HepG2 (cell line): ENCODE measurements around the gene TBC1D24. TPM values are rescaled to one million over a fixed set of nuclear protein-coding genes. Genes with fewer than 3 reads are reported as not detected.

Experiments used
- ATM ChIP-seq: fragments of 450-650 bp; IDR thresholded peaks from 2 replicates; pipeline ENCODE4 v1.7.1; 2017; ENCODE audit warnings: mild to moderate bottlenecking, borderline replicate concordance
- BORCS8-MEF2B ChIP-seq: sonication (generic); formaldehyde crosslinking; IDR thresholded peaks from 2 replicates; pipeline ENCODE4 v1.8.0; 2022; ENCODE audit warnings: mild to moderate bottlenecking, missing genetic modification reagents
- CAMTA2 ChIP-seq: sonication (generic); formaldehyde crosslinking; IDR thresholded peaks from 2 replicates; pipeline ENCODE4 v1.4.0; 2020; ENCODE audit warnings: mild to moderate bottlenecking, missing genetic modification reagents, borderline replicate concordance
- CENPX ChIP-seq: sonication (generic); formaldehyde crosslinking; IDR thresholded peaks from 2 replicates; pipeline ENCODE4 v1.9.0; 2021; ENCODE audit warnings: mild to moderate bottlenecking, missing genetic modification reagents, moderate library complexity
- ETV5 ChIP-seq: IDR thresholded peaks from 2 replicates; pipeline ENCODE4 v1.6.1; 2018; ENCODE audit warnings: missing biosample characterization, missing genetic modification reagents, inconsistent platforms, borderline replicate concordance
- KAT7 ChIP-seq: IDR thresholded peaks from 2 replicates; pipeline ENCODE4 v1.6.1; 2018; ENCODE audit warnings: borderline replicate concordance, missing compliant biosample characterization
- KLF15 ChIP-seq: sonication (generic); formaldehyde crosslinking; IDR thresholded peaks from 2 replicates; pipeline ENCODE4 v1.8.1; 2023; ENCODE audit warnings: borderline replicate concordance, mild to moderate bottlenecking, inconsistent platforms, missing genetic modification reagents, mixed read lengths
- MED13 ChIP-seq: sonication (generic); formaldehyde crosslinking; IDR thresholded peaks from 2 replicates; pipeline ENCODE4 v1.5.0; 2020; ENCODE audit warnings: missing genetic modification reagents
- NFIB ChIP-seq: sonication (generic); formaldehyde crosslinking; IDR thresholded peaks from 2 replicates; pipeline ENCODE4 v1.9.0; 2021; ENCODE audit warnings: missing genetic modification reagents, mild to moderate bottlenecking, borderline replicate concordance
- RELA ChIP-seq: sonication (generic); formaldehyde crosslinking; IDR thresholded peaks from 2 replicates; pipeline ENCODE4 v1.4.0; 2020; ENCODE audit warnings: missing genetic modification reagents
- TGIF2 ChIP-seq: IDR thresholded peaks from 2 replicates; pipeline ENCODE4 v1.6.1; 2016; ENCODE audit warnings: control low read depth, missing compliant biosample characterization
- ZBTB39 ChIP-seq: sonication (generic); formaldehyde crosslinking; IDR thresholded peaks from 2 replicates; pipeline ENCODE4 v1.5.0; 2020; ENCODE audit warnings: missing genetic modification reagents
- ZKSCAN1 ChIP-seq: fragments of 150-350 bp; IDR thresholded peaks from 2 replicates; pipeline ENCODE4 v1.6.1; 2014; ENCODE audit warnings: low read length
- ZMAT5 ChIP-seq: sonication (generic); formaldehyde crosslinking; IDR thresholded peaks from 2 replicates; pipeline ENCODE4 v1.5.0; 2020; ENCODE audit warnings: mild to moderate bottlenecking, low read depth, missing genetic modification reagents, borderline replicate concordance
- ZNF282 ChIP-seq: fragments of 450-650 bp; IDR thresholded peaks from 2 replicates; pipeline ENCODE4 v1.6.1; 2018; ENCODE audit not compliant: partially characterized antibody
- ZNF350 ChIP-seq: sonication (generic); formaldehyde crosslinking; IDR thresholded peaks from 2 replicates; pipeline ENCODE4 v1.4.0; 2020; ENCODE audit warnings: mild to moderate bottlenecking, low read depth, missing genetic modification reagents, borderline replicate concordance
- ZNF484 ChIP-seq: sonication (generic); formaldehyde crosslinking; IDR thresholded peaks from 2 replicates; pipeline ENCODE4 v1.5.1; 2020; ENCODE audit warnings: mild to moderate bottlenecking, low read depth, missing genetic modification reagents, borderline replicate concordance
- ZNF589 ChIP-seq: sonication (generic); formaldehyde crosslinking; conservative IDR thresholded peaks from 2 replicates; pipeline ENCODE4 v1.8.0; 2022; ENCODE audit warnings: mild to moderate bottlenecking, moderate library complexity, missing genetic modification reagents
- ZNF792 ChIP-seq: IDR thresholded peaks from 2 replicates; pipeline ENCODE4 v1.6.1; 2016
- polyA plus RNA-seq, 8 experiments: library from polyadenylated mRNA; depleted of rRNA in 3 of 8; stranded (reverse) in 7 of 8; unstranded in 1 of 8; fragments of >200 nt; fragmentation: Illumina TruSeq in 4 of 8; extraction: Trizol in 4 of 8; gene quantifications; 2 replicates each; pipeline versions ENCODE4 v1.2.1 to v1.2.3, GENCODE V29; 2011 to 2016; ENCODE audit warnings: low read depth in 4 of 8, missing spikeins in 1 of 8, mixed read lengths in 1 of 8; ENCODE audit not compliant: insufficient read depth in 1 of 8
- total RNA-seq, 5 experiments: library from RNA; depleted of rRNA; stranded (reverse); fragments of >200 nt; fragmentation: Illumina TruSeq; extraction: Trizol; gene quantifications; 2 replicates each; pipeline ENCODE4 v1.2.3, GENCODE V29; 2016; ENCODE audit warnings: low read depth in 1 of 5
- TF ChIP-seq, protein P1 (sequence below): sonication (generic); formaldehyde crosslinking; conservative IDR thresholded peaks from 2 replicates; pipeline ENCODE4 v1.8.0; 2022; ENCODE audit warnings: low read depth, missing genetic modification reagents
- TF ChIP-seq, protein P2 (sequence below): sonication (generic); formaldehyde crosslinking; IDR thresholded peaks from 2 replicates; pipeline ENCODE4 v1.8.1; 2023; ENCODE audit warnings: mild to moderate bottlenecking, inconsistent platforms, moderate library complexity, missing genetic modification reagents, borderline replicate concordance
- TF ChIP-seq, protein P3 (sequence below): IDR thresholded peaks from 2 replicates; pipeline ENCODE4 v1.6.1; 2016; ENCODE audit warnings: control low read depth
- TF ChIP-seq, protein P4 (sequence below): sonication (generic); formaldehyde crosslinking; IDR thresholded peaks from 2 replicates; pipeline ENCODE4 v1.8.1; 2023; ENCODE audit warnings: mild to moderate bottlenecking, moderate library complexity, missing genetic modification reagents

Gene TBC1D24
- total and polyA plus RNA-seq, 2 of the 13 experiments (the other 11 are each of a cell fraction or from before 2014, with no cell fraction given): 7.7 to 13.7 TPM

DNA sequence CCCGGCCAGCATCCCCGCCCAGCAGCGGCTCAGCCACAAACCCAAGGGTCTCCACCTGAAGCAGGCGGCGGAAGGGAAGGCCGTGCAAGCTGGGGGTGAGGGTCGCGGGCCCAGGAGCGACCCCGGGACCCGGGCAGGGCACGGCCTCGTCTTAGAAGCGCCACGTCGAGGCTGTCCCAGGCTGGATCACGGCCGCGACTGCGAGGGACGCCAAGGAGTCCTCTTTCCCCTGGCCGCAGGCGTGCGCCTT, 46.2 kb upstream of the TBC1D24 start (continued):
- TF ChIP-seq BORCS8-MEF2B (peak; percentile 25; the same call in 1 of the 2 replicates), ZNF484 (0 out of 2 replicates have a peak, but pooled peaks have one; percentile 43), CAMTA2 (CRISPR knock-in tag) (no peak), ZBTB39 (CRISPR knock-in tag) (no peak), ETV5 (CRISPR knock-in tag) (no peak), NFIB (no peak), KLF15 (CRISPR knock-in tag) (no peak), MED13 (CRISPR knock-in tag) (no peak), ZKSCAN1 (no peak), ZNF792 (CRISPR knock-in tag) (0 out of 2 replicates have a peak, but pooled peaks have one; percentile 1), KAT7 (CRISPR knock-in tag) (no peak), RELA (CRISPR knock-in tag) (no peak), ATM (no peak), TGIF2 (CRISPR knock-in tag) (no peak), CENPX (no peak), ZNF589 (no peak), ZNF282 (no peak), ZMAT5 (CRISPR knock-in tag) (no peak), ZNF350 (0 out of 2 replicates have a peak, but pooled peaks have one; percentile 62)
- TF ChIP-seq, protein P1, sequence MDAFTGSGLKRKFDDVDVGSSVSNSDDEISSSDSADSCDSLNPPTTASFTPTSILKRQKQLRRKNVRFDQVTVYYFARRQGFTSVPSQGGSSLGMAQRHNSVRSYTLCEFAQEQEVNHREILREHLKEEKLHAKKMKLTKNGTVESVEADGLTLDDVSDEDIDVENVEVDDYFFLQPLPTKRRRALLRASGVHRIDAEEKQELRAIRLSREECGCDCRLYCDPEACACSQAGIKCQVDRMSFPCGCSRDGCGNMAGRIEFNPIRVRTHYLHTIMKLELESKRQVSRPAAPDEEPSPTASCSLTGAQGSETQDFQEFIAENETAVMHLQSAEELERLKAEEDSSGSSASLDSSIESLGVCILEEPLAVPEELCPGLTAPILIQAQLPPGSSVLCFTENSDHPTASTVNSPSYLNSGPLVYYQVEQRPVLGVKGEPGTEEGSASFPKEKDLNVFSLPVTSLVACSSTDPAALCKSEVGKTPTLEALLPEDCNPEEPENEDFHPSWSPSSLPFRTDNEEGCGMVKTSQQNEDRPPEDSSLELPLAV (CRISPR knock-in tag): no peak
- TF ChIP-seq, protein P2, sequence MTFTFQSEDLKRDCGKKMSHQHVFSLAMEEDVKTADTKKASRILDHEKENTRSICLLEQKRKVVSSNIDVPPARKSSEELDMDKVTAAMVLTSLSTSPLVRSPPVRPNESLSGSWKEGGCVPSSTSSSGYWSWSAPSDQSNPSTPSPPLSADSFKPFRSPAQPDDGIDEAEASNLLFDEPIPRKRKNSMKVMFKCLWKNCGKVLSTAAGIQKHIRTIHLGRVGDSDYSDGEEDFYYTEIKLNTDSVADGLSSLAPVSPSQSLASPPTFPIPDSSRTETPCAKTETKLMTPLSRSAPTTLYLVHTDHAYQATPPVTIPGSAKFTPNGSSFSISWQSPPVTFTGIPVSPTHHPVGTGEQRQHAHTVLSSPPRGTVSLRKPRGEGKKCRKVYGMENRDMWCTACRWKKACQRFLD (CRISPR knock-in tag): no peak
- TF ChIP-seq, protein P3, sequence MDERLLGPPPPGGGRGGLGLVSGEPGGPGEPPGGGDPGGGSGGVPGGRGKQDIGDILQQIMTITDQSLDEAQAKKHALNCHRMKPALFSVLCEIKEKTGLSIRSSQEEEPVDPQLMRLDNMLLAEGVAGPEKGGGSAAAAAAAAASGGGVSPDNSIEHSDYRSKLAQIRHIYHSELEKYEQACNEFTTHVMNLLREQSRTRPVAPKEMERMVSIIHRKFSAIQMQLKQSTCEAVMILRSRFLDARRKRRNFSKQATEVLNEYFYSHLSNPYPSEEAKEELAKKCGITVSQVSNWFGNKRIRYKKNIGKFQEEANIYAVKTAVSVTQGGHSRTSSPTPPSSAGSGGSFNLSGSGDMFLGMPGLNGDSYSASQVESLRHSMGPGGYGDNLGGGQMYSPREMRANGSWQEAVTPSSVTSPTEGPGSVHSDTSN (CRISPR knock-in tag): no peak
- TF ChIP-seq, protein P4, sequence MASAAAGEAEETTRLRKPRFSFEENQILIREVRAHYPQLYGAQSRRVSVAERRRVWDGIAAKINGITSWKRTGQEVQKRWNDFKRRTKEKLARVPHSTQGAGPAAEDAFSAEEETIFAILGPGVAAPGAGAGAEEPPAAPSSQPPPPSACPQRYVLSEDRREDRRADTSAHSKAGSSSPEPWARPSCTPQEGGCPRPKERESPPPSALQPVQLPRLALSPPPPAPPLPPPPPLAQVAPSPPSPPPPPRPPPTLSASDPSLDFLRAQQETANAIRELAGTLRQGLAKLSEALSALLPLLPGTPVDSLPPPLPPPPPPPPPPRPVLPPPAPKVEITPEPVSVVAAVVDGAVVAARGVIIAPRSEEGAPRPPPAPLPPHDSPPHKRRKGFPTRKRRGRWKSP: no peak
